ENCODE measurements around the gene SLC5A6.

SLC5A6 gene

DNA sequence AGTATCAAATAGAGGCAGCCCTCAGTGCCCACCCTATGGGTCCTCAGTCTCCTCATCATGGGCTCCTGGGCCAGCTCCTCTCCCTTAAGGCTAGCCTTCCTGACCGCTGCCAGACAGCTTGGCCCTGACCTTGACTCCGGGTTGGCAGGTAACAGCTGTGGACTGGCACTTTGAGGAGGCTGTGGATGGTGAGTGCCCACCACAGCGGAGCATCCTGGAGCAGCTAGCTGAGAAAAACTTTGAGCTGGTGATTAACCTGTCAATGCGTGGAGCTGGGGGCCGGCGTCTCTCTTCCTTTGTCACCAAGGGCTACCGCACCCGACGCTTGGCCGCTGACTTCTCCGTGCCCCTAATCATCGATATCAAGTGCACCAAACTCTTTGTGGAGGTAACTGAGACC lies 24.1 kb upstream of the SLC5A6 start:
- no peak for DNase-seq

DNA sequence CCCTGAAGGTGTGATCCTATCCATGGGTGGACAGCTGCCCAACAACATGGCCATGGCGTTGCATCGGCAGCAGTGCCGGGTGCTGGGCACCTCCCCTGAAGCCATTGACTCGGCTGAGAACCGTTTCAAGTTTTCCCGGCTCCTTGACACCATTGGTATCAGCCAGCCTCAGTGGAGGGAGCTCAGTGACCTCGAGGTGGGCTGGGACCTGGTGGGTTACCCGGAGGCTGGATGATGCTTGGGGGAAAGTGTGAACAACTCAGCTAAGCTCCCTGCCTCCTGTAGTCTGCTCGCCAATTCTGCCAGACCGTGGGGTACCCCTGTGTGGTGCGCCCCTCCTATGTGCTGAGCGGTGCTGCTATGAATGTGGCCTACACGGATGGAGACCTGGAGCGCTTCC lies 21.3 kb upstream of the SLC5A6 start:
- DNase-seq: no peak

DNA sequence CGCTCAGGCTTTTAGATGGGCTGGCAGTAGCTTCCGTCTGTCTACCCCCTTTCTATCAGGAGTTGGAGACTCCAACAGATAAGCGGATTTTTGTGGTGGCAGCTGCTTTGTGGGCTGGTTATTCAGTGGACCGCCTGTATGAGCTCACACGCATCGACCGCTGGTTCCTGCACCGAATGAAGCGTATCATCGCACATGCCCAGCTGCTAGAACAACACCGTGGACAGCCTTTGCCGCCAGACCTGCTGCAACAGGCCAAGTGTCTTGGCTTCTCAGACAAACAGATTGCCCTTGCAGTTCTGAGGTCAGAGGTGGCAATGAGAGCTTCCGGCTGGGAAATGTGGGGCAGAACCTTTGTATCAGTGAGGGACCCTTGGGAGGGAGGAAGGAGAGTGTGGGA lies 19.9 kb upstream of the SLC5A6 start:
- no peak for DNase-seq

DNA sequence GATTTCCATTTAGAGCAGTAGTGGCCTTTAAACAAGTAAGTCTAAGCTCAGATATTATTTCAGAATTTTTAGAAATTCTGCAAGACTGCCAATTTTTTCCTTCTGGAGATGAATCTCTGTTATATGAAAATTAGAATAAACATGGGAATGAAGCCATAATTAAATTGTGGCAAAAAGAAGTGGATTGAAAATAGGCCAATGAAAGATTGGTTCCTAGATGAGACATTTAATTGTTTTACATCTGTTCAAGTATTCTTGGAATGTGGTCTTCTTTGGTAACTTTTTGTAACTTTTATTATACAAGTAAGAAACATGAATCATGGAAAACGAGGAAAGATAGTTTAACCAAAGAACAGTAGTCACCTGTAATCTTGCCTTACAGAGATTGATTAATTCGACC lies 15.4 kb upstream of the SLC5A6 start:
- no peak for DNase-seq

DNA sequence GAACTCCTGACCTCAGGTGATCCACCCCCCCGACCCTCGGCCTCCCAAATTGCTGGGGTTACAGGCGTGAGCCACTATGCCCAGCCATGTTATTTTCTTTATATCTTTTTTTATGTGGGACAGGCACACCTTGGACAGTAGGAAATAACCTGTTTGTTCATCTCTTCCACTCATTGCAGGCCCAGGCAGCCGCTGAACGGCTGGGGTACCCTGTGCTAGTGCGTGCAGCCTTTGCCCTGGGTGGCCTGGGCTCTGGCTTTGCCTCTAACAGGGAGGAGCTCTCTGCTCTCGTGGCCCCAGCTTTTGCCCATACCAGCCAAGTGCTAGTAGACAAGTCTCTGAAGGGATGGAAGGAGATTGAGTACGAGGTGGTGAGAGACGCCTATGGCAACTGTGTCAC lies 13.5 kb upstream of the SLC5A6 start:
- no peak for DNase-seq

DNA sequence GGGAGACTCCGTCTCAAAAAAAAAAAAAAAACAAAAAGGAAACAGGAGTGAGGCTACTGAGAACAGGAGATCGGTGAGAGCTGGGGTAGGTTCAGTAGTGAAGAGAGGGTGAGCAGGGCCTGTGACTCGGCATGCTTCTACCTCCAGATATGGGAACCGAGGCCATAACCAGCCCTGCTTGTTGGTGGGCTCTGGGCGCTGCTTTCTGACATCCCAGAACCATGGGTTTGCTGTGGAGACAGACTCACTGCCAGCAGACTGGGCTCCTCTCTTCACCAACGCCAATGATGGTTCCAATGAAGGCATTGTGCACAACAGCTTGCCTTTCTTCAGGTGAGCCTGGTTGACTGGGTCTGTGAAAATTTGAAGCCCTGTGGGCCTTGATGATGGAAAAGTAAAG lies 11.3 kb upstream of the SLC5A6 start:
- no peak for DNase-seq

DNA sequence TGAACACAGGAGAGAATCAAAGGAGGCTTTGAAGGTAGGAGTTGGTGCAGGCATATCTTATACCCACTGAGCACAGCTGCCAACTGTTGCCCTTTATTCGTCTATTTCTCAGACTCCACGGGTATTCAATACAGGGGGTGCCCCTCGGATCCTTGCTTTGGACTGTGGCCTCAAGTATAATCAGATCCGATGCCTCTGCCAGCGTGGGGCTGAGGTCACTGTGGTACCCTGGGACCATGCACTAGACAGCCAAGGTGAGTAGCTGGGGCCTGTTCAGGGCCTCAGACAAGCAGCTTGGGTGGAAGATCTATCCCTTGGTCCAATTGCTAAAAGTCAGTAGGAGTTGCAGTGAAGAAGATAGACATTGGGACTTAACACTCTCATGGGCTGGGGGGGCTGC lies 10.3 kb upstream of the SLC5A6 start:
- no peak for DNase-seq

DNA sequence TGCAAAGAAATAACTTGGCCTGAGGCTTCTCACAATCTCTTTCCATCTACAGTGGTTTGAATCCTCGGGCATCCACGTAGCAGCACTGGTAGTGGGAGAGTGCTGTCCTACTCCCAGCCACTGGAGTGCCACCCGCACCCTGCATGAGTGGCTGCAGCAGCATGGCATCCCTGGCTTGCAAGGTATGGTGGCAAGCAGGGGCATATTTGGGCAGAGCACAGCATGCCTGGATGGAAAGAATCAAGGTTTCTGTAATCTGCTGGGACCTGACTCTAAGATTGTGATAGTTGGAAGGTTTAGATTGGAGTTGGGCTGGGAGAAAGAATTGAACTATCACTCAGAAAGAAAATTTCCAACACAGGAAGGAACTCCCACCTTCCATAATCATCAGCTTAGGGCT lies 9.1 kb upstream of the SLC5A6 start:
- no peak for DNase-seq

DNA sequence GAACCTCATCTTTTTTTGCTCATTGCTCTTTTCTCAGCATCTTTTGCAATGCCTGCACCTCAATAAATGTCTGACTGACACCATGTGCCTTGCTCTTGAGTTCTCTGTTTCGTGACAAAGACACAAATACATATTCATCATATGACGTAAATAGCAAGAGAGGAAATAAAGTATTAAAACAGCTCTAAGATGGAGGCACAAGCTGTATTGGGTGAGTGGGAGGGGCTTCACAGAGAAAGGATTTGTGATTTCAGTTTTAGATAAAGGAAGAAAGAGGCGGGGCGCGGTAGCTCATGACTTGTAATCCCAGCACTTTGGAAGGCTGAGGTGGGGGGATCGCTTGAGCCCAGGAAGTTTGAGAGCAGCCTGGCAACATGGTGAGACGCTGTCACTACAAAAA lies 8.0 kb upstream of the SLC5A6 start:
- DNase-seq: no peak

DNA sequence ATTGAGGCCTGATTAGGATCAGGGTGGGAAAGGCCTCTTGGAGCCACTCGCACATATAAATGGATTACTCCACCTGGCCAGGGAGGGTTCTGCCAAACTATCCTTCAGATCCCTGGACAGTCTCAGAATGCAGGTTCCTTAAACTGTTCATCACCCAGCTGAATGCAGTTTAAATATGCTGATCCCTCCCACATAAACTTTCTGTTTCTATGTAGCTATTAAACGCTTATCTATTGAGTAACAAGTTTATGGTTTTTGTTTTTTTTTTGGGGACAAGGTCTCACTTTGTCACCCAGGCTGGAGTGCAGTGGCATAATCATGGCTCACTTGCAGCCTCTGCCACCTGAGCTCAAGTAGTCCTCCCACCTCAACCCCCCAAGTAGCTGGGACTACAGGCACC lies 7.0 kb upstream of the SLC5A6 start:
- DNase-seq: no peak

DNA sequence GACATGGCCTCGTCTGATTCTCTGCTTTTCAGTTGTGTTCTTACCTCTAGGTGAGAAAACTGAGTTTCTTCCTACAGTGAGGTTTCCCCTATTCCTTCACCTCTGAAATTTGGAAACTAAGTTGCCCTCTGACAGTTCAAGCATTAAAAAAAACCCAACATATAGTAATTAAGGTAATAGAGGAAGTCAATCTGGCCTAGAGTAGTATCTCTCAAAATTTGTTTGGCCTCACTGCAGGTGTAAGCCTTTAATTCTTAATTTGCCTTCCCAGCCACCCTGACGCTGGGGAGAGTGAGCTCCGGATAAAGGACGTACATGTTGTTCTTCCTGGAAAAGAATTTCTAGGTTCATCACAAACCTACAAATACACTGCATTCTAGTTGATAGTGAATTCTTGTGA lies 6.5 kb upstream of the SLC5A6 start:
- no peak for DNase-seq

DNA sequence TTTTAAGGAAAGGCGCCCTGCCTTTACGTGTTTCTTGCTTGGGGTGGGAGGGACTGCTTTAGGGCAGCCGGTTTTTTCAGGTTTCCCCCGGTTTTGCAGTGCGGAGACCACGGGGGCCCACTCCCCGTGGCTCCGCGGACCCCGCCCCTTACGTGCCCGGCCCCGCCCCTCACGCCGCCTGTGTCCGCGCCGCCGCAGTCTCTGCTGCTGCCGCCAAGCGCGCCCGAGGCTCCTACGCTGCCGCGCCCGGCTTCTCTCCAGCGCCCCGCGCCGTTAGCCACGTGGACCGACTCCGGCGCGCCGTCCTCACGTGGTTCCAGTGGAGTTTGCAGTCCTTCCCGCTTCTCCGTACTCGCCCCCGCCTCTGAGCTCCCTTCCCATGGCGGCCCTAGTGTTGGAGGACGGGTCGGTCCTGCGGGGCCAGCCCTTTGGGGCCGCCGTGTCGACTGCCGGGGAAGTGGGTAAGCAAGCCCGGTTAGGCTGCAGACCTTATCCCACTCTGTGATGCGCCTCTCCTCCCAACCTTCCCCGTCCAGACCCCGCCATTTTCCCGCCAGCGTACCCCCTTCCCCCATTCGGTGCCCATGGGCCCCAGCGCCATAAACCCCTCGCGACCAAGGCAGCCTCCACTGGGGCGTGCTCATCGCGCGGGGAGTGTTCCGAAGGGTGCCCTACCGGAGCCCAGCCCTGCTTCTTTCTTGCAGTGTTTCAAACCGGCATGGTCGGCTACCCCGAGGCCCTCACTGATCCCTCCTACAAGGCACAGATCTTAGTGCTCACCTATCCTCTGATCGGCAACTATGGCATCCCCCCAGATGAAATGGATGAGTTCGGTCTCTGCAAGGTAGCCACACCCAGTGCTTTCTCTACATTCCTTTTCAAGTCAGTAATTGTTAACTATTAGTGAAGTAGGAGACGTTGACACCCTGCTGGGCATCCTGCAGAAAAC lies 5.4 kb upstream of the SLC5A6 start, which contains the start of gene CAD:
Gene CAD (plus strand): TSS at position 197 of the 949 bp plus-strand sequence. CDS start 183 bp downstream, at position 380.
- peak; percentile 87 for DNase-seq

DNA sequence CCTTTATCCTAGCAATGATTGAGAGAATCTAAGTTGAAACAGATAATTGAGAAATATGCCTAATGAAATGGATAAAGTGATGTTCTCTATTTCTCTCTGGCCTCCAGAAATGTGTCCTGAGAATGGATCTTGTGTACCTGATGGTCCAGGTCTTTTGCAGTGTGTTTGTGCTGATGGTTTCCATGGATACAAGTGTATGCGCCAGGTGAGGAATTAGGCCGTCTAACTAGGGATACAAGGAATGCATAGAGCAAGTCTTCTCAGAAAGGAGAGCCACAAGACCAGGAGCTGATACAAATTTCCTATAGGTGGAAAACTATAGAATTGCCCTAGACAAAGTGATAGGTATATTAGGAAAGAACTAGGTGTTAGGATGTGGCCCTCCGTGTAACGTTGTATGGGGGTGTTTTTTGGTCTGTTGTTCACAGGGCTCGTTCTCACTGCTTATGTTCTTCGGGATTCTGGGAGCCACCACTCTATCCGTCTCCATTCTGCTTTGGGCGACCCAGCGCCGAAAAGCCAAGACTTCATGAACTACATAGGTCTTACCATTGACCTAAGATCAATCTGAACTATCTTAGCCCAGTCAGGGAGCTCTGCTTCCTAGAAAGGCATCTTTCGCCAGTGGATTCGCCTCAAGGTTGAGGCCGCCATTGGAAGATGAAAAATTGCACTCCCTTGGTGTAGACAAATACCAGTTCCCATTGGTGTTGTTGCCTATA lies 4.5 kb upstream of the SLC5A6 start:
- no peak for DNase-seq

DNA sequence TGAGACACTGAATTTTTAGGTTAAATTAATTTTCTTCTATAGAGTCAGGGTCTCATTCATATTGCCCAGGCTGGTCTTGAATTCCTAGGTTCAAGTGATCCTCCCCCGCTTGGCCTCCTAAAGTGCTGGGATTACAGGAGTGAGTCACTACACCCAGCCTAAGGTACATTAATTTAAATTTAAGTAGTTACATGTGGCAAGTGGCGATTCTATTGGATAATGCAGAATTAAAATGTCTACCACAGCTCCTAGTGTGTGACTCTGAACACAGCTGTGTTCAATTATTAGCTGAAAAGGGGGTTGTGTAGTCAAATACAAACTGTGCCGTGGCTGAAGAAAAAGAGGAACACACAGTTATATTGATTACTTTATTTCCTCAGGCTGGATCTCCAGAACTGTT lies 2.9 kb upstream of the SLC5A6 start:
- no peak for DNase-seq

DNA sequence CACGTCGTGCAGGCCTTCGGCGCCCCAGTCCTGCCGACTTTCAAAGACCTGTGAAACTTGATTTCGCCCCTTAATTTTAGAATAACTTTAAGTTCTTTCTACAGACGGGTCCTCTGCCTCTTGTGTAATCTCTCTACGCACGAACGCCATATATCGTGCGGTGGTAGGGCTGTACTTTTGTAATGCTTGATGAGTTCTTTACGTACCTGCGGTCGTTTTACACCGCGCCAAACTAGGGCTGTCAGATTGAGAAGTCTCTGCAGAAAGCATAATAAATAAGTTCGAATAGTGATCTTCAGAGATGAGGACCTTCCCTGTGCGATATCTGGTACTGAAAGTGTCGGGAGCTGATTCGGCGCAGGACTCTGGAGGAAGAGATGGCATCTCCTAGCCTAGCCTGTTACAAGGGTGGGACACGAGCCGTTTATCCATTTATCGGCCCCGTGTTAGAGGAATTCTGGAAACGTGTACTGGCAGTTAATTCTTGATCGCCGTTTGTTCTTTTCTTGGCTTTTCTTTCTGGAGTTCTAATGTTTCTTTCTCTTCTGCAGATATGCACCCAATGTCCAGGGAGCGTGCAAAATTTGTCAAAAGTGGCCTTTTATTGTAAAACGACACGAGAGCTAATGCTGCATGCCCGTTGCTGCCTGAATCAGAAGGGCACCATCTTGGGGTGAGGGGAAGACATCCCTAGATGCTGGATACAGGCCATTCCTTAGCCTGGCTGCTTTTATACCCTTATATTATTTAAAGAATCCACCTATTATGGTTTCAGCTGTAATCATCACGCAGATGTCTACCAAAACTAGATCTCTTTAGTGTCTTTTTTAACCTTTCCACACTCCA lies 781 bp upstream of the SLC5A6 start:
- DNase-seq: no peak

DNA sequence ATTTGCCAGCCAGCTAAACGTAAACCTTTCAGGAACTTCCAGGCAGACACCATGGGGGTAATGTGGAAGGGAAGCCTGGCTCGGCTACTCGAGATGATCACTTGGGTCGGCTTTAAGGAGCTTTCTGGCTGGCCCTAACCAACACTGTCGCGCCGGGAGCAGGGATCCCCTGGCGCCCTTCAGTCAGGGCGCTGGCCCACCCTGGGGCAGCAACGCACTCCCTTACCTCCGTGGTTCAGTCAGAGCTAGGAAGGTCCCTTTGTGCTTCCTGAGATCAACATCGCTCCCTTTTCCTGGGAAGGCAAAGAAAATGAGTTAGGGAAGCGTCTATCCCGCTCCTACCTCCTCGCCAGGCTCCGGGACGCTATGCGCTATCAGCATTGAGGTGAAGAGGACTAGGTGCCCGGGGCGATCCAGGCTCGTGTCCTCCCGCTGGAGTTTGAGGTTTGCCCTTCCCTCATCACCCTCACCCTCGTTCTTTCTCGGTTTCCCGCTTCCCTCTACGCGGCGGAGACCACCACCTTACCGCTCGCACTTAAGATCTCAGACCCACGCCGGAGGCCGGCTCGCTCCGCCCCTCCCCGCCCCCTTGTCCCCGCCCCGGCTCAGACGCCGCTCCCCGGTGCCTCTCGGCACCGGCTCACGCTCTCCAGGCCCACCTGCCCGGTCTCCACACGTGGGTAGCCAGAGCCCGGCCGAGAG lies 676 bp downstream of the SLC5A6 start:
- DNase-seq: peak; percentile 42

DNA sequence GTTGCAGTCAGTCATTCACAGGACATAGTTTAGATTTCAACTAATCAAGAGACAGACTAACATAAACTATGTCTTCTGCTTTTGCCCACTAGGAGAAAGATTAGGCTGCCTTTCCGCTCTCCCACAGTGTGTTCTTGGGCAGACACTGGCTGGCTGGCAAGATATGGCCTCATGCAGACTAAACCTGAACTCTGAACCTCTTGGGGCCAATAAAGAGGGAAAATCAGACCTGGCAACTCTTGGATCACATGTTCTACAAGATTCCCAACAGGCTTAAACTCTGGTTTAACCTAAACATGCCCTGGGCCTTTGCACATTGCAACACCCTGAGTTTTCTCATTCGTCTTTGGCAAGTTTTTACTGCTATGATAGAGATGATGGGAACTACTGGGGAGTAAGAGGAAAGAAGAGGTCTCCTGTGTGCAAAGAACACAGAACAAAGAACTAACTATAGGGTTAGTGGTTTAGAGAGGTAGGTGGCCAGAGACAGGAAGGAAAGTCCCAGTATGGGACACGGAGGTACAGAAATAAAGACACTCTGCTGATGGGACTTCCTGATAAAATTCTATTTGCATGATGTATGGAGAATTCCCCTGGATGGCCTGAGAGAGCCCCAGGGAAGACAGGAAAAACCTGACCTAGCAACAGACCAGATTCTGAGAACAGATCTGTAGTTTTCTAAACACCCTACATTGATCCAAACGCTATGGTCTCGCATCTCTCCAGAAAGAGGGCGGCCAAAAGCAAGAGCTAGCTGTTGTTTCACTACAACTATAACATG lies 2.3 kb downstream of the SLC5A6 start:
- no peak for DNase-seq

DNA sequence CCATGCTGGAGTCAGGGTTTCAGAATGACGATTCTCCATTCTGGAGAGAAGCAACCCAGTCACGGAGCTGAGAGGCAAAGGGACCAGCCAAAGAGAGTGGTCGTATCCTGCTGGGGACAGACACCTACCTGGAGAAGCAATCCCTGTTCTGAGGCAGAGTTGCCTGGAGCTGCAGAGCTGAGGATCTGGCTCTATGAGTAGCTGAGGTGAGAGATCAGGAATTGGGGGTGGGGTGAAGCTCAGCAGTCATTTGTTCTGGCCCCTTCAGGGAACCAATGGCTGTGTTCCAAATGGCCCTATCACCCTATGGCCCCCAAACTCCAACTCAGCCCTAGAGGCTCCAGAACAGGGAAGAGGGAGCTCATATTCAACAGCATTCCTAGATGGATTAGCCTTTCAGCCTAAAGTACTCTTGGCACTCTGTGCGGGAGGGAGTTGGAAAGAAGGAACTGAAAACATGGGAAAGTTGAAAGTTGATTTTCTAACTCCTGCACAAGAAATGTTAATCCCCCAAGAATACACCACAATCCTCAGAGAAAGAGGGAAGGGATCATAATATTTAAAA lies 3.5 kb downstream of the SLC5A6 start:
- no peak for DNase-seq

DNA sequence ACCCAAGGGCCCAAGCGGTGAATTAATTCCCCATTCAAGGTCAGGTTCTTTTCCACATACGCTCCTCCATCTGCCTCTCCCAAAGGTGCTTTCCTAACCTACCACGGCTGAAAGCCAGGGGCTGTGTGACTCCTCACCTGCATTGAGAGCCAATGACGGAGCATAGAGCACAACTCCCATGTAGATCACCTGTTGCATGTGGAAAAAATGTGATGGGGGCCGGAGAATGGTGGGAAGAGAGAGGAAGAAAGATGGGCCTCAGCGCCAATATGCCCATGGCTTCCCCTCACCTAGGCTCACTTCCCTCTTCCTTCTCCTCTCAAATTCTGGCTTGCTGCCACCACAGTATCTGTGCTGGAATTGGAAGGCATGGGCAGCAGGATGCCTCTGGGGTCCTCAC lies 5.7 kb downstream of the SLC5A6 start:
- no peak for DNase-seq

DNA sequence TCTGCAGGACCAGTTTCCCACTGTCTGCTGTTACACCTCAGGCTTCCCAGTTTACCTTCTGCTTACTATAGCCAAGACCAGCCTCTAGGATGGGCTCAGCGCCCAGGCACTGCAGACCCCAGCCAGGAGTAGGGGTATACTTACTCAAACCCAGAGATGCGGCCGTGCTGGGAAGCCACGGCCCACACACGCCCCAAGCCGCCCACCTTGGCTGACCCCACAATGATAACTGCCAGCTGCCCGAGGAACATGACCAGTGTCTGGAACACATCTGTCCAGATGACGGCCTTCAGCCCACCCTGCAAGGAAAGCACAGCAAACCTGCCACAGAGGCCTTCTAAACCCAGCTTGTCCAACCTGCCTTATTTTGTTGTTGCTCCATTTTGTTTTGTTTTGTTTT lies 6.9 kb downstream of the SLC5A6 start:
- DNase-seq: no peak

DNA sequence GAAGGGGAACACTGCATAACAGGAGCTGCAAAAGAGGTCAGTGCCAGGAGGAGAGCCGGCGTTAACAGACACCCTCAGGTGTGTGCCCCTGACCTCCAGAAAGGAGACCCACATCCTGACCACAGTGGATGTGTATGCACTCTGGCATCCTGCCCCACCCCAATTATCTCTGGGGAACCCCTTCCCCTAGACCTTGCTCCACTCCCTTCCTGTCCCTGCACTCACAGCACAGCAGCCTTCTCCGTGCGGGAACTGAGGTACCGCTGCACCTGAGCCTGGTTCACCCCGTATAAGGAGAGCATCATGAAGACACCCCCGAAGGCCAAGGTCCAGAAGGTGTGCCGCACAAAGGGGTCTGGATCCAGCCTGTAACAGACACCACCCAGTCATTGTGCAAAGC lies 7.5 kb downstream of the SLC5A6 start:
- DNase-seq: no peak

DNA sequence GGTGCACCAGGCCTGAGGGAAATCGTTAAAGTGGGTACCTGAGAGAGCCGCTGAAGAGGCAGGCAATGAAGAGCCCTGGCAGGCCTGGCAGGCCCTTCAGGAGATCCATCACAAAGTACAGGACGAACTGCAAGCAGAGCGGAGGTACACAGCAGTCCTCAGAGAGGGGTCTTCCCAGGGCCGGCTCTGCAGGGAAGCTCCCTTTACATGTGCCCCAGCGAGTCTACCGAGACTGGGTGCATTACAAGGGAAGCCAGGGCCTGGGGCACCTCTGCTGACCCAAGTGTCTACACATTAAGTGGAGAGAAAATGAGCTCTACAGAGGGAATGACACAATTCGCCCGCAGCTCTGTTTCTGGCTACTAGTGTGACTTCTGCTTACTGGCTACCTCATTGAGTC lies 8.3 kb downstream of the SLC5A6 start:
- DNase-seq: no peak

Measured in NCI-H510A (cell line).